Measurements from ENCODE around the gene GATD1. TPM values are rescaled to one million over a fixed set of nuclear protein-coding genes. Genes with fewer than 3 reads are reported as not detected.
A peak's percentile ranks its signal among the peaks of the same experiment; 100 is the strongest.

The GATD1 gene
- total RNA-seq: 18.3 TPM
- long read RNA-seq, partial matches to known transcripts: 2 of 2 reads
- long read RNA-seq, other reads (novel, unspliced or antisense): 0 of 2 reads

GRCh38 chr11:777288-778255 is at the start of gene GATD1:
Gene GATD1 (minus strand): TSS chr11:777487. CDS start chr11:777462, 25 bp downstream.
- peak; percentile 96 for DNase-seq (ENCODE audit: missing footprints)
- intact Hi-C loops (cut with DNase I): no loop called here
- ATAC-seq: peak; percentile 94

GRCh38 chr11:826836-827145 is 49.5 kb upstream of the GATD1 start:
- no peak for DNase-seq (ENCODE audit: missing footprints)
- intact Hi-C loops (cut with DNase I): no loop called here
- no peak for ATAC-seq

- no peak for ATAC-seq
These were observed 48.9 kb upstream of the GATD1 start for GRCh38 chr11:826227-826621.

GRCh38 chr11:825366-826226 is 48.3 kb upstream of the GATD1 start:
- ATAC-seq: no peak
- intact Hi-C loops (cut with DNase I): no loop called here

More at GRCh38 chr11:826227-826621, 48.9 kb upstream of the GATD1 start:
- intact Hi-C loops (cut with DNase I): no loop called here
- DNase-seq (ENCODE audit: missing footprints): no peak

GRCh38 chr11:824942-825341 is 47.7 kb upstream of the GATD1 start:
- intact Hi-C loops (cut with DNase I): no loop called here
- no peak for DNase-seq (ENCODE audit: missing footprints)
- ATAC-seq: no peak

More at GRCh38 chr11:825366-826226, 48.3 kb upstream of the GATD1 start:
- DNase-seq (ENCODE audit: missing footprints): no peak

GRCh38 chr11:824292-824880 is 47.1 kb upstream of the GATD1 start:
- intact Hi-C loops (cut with DNase I): no loop called here
- DNase-seq (ENCODE audit: missing footprints) (peak; percentile 54), ATAC-seq (no peak)

- intact Hi-C loops (cut with DNase I): no loop called here
- ATAC-seq: no peak
- DNase-seq (ENCODE audit: missing footprints): peak; percentile 63
These were observed 46.4 kb upstream of the GATD1 start for GRCh38 chr11:823441-824291.

- DNase-seq (ENCODE audit: missing footprints) (peak; percentile 86), ATAC-seq (no peak)
- intact Hi-C loops (cut with DNase I): no loop called here
These were observed 44.5 kb upstream of the GATD1 start for GRCh38 chr11:821512-822371.

- ATAC-seq (peak; percentile 62), DNase-seq (ENCODE audit: missing footprints) (peak; percentile 90)
- intact Hi-C loops (cut with DNase I): no loop called here
These were observed 43.6 kb upstream of the GATD1 start for GRCh38 chr11:820655-821511.

- ATAC-seq (peak; percentile 61), DNase-seq (ENCODE audit: missing footprints) (peak; percentile 95)
- intact Hi-C loops (cut with DNase I): no loop called here
These were observed 42.8 kb upstream of the GATD1 start for GRCh38 chr11:819943-820649.

GRCh38 chr11:819129-819931 is 42.0 kb upstream of the GATD1 start:
- peak; percentile 98 for DNase-seq (ENCODE audit: missing footprints)
- ATAC-seq: peak; percentile 83
- intact Hi-C loops (cut with DNase I): no loop called here

GRCh38 chr11:818396-819128 is 41.3 kb upstream of the GATD1 start, which contains the start of gene PNPLA2:
Gene PNPLA2 (plus strand): TSS chr11:818914. CDS start chr11:819719, 805 bp downstream.
- DNase-seq (ENCODE audit: missing footprints): peak; percentile 75
- ATAC-seq: no peak

GRCh38 chr11:816433-816779 is 39.1 kb upstream of the GATD1 start:
- ATAC-seq: no peak

More at GRCh38 chr11:818396-819128, 41.3 kb upstream of the GATD1 start, which contains the start of gene PNPLA2:
- intact Hi-C loops (cut with DNase I): no loop called here

GRCh38 chr11:815675-816432 is 38.6 kb upstream of the GATD1 start:
- DNase-seq (ENCODE audit: missing footprints) (no peak), ATAC-seq (no peak)
- intact Hi-C loops (cut with DNase I): no loop called here

More at GRCh38 chr11:816433-816779, 39.1 kb upstream of the GATD1 start:
- DNase-seq (ENCODE audit: missing footprints): no peak
- intact Hi-C loops (cut with DNase I): no loop called here
